Mesenchymal stem cell (in vitro differentiated cells and primary cell): ENCODE data around the gene SELE.

ENCODE experiments used
- DNase-seq: peaks from one replicate; pipeline ENCODE4 v3.0.0-alpha.2; 2013
- H2AFZ ChIP-seq: one replicate; pipeline ENCODE4 v1.6.1; 2013; ENCODE audit warnings: low read depth, mild to moderate bottlenecking, control low read depth, inconsistent platforms, low read length, moderate library complexity
- H2AK5ac ChIP-seq: 2 replicates; pipeline ENCODE4 v1.6.1; 2013; ENCODE audit warnings: low read length, moderate library complexity, mild to moderate bottlenecking, inconsistent platforms; ENCODE audit not compliant: severe bottlenecking
- H2BK120ac ChIP-seq: one replicate; pipeline ENCODE4 v1.6.1; 2013; ENCODE audit warnings: low read depth, mild to moderate bottlenecking, inconsistent platforms, low read length, moderate library complexity
- H2BK12ac ChIP-seq, 2 experiments: one replicate each; pipeline ENCODE4 v1.6.1; 2013; ENCODE audit warnings: inconsistent platforms in 2 of 2, low read length in 2 of 2, mild to moderate bottlenecking in 2 of 2, moderate library complexity in 2 of 2, control low read depth in 1 of 2
- H2BK15ac ChIP-seq: one replicate; pipeline ENCODE4 v1.6.1; 2013; ENCODE audit warnings: mild to moderate bottlenecking, low read depth, inconsistent platforms; ENCODE audit not compliant: poor library complexity, severe bottlenecking
- H2BK5ac ChIP-seq: 2 replicates; pipeline ENCODE4 v1.6.1; 2013; ENCODE audit warnings: low read depth, mild to moderate bottlenecking, low read length, control low read depth, inconsistent platforms; ENCODE audit not compliant: poor library complexity, severe bottlenecking
- H3K14ac ChIP-seq, 2 experiments: one replicate each; pipeline ENCODE4 v1.6.1; 2013; ENCODE audit warnings: inconsistent platforms in 2 of 2, low read length in 2 of 2, control low read depth in 1 of 2, mild to moderate bottlenecking in 1 of 2, moderate library complexity in 1 of 2
- H3K18ac ChIP-seq, 2 experiments: one replicate each; pipeline ENCODE4 v1.6.1; 2013; ENCODE audit warnings: inconsistent platforms in 2 of 2, low read length in 2 of 2, control low read depth in 1 of 2, low read depth in 1 of 2, mild to moderate bottlenecking in 1 of 2
- H3K23ac ChIP-seq, 2 experiments: one replicate each; pipeline ENCODE4 v1.6.1; 2013; ENCODE audit warnings: inconsistent platforms in 2 of 2, low read length in 2 of 2, mild to moderate bottlenecking in 2 of 2, moderate library complexity in 2 of 2, control low read depth in 1 of 2
- H3K27ac ChIP-seq: 2 replicates; pipeline ENCODE4 v1.5.1; 2013; ENCODE audit warnings: mild to moderate bottlenecking, moderate library complexity, low read length, control low read depth, inconsistent platforms; ENCODE audit not compliant: poor library complexity, severe bottlenecking
- H3K27me3 ChIP-seq, 2 experiments: 2 replicates each; pipeline versions ENCODE4 v1.6.1 to v1.7.0; 2013; ENCODE audit warnings: low read length in 2 of 2, mild to moderate bottlenecking in 2 of 2, moderate library complexity in 2 of 2, control low read depth in 1 of 2, inconsistent platforms in 1 of 2; ENCODE audit not compliant: control insufficient read depth in 1 of 2, insufficient read depth in 1 of 2
- H3K36me3 ChIP-seq, 2 experiments: 2 replicates each; pipeline versions ENCODE4 v1.6.1 to v1.7.0; 2013; ENCODE audit warnings: low read length in 2 of 2, control low read depth in 1 of 2, inconsistent platforms in 1 of 2, low read depth in 1 of 2, mild to moderate bottlenecking in 1 of 2; ENCODE audit not compliant: insufficient read depth in 2 of 2, control insufficient read depth in 1 of 2
- H3K4ac ChIP-seq, 2 experiments: one replicate each; pipeline ENCODE4 v1.6.1; 2013; ENCODE audit warnings: inconsistent platforms in 2 of 2, low read length in 2 of 2, mild to moderate bottlenecking in 2 of 2, moderate library complexity in 2 of 2, control low read depth in 1 of 2, low read depth in 1 of 2
- H3K4me1 ChIP-seq: 2 replicates; pipeline ENCODE4 v1.6.1; 2013; ENCODE audit warnings: low read depth, low read length, control low read depth; ENCODE audit not compliant: control insufficient read depth, insufficient read depth
- H3K4me2 ChIP-seq: 2 replicates; pipeline ENCODE4 v1.6.1; 2013; ENCODE audit warnings: low read length, mild to moderate bottlenecking, inconsistent platforms; ENCODE audit not compliant: poor library complexity, severe bottlenecking
- H3K4me3 ChIP-seq, 2 experiments: 2 replicates each; pipeline versions ENCODE4 v1.5.1 to v1.7.0; 2013; ENCODE audit warnings: low read length in 2 of 2, mild to moderate bottlenecking in 2 of 2, control low read depth in 1 of 2, low read depth in 1 of 2; ENCODE audit not compliant: insufficient read depth in 1 of 2
- H3K79me1 ChIP-seq: replicated peaks from 2 replicates; pipeline ENCODE4 v1.6.1; 2013; ENCODE audit warnings: mild to moderate bottlenecking, control low read depth, low read length, inconsistent platforms; ENCODE audit not compliant: poor library complexity, severe bottlenecking
- H3K9ac ChIP-seq: 2 replicates; pipeline ENCODE4 v1.7.0; 2013; ENCODE audit warnings: mild to moderate bottlenecking, low read length, moderate library complexity
- H3K9me3 ChIP-seq: 2 replicates; pipeline ENCODE4 v1.7.0; 2013; ENCODE audit warnings: mild to moderate bottlenecking, low read length; ENCODE audit not compliant: control insufficient read depth
- H4K8ac ChIP-seq: one replicate; pipeline ENCODE4 v1.6.1; 2013; ENCODE audit warnings: inconsistent platforms, mild to moderate bottlenecking, low read length, moderate library complexity
- H4K91ac ChIP-seq: one replicate; pipeline ENCODE4 v1.6.1; 2013; ENCODE audit warnings: mild to moderate bottlenecking, low read length, inconsistent platforms
- WGBS: methylation state at CpG from one replicate; pipeline ENCODE4 v1.1.7; 2013; ENCODE audit warnings: mixed read lengths; 5-methylcytosine and 5-hydroxymethylcytosine counted together

The SELE gene

DNA sequence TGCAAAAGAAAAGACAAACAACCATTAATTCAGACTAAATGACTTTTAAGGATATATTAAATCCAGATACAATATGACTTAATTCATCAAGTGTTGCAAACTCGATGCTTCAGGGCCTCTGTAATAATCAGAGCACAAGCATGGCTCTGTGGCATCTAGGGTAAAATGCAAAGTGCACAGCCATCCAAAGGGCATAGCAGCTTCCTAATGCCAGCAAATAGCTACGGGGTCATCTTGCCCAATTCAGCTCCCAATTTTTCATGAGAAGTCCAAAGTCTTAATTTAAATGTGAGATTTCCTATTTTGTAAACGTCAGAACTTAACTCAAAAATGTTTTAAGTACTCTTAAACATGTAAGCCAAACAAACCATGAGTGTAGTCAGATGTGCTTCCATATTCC, 7.9 kb downstream of the SELE start:
- Histone ChIP-seq H4K91ac (no peak overlapping the region), H3K27ac (no peak overlapping the region), H2BK5ac (no peak overlapping the region), H3K9ac (no peak overlapping the region), H3K4me3 (no peak overlapping the region), H3K18ac (no peak overlapping the region), H2BK120ac (no peak overlapping the region), H3K14ac (no peak overlapping the region), H3K4me2 (no peak overlapping the region), H2BK15ac (no peak overlapping the region), H3K9me3 (no peaks in the 10 kb centered on the region), H3K4ac (no peak overlapping the region), H3K79me1 (no peaks in the 10 kb centered on the region), H2BK12ac (no peak overlapping the region), H2AFZ (no peak overlapping the region), H3K4me1 (no peaks in the 10 kb centered on the region), H3K36me3 (no peaks in the 10 kb centered on the region), H4K8ac (no peak overlapping the region), H3K23ac (no peak overlapping the region), H2AK5ac (no peak overlapping the region), H3K27me3 (peaks cover 0 to 34% of the 10 kb centered on the region in 2 experiments)
- WGBS = 61% methylated on average over 3 of the region's 3 CpGs
- no peak for DNase-seq

GRCh38 chr1:169724168-169724567, 9.7 kb downstream of the SELE start:
- H4K91ac ChIP-seq = no peak overlapping the region
- H2BK120ac ChIP-seq = no peak overlapping the region
- no peak overlapping the region for H3K4ac ChIP-seq
- H3K79me1 ChIP-seq = no peaks in the 10 kb centered on the region
- no peak overlapping the region for H2BK5ac ChIP-seq
- no peak overlapping the region for H2BK15ac ChIP-seq
- H3K4me3 ChIP-seq = no peak overlapping the region
- no peak overlapping the region for H4K8ac ChIP-seq
- DNase-seq = no peak
- no peaks in the 10 kb centered on the region for H3K4me1 ChIP-seq
- no peak overlapping the region for H3K27ac ChIP-seq
- H3K36me3 ChIP-seq = no peaks in the 10 kb centered on the region
- no peaks in the 10 kb centered on the region for H3K9me3 ChIP-seq
- no peak overlapping the region for H2AK5ac ChIP-seq
- no peak overlapping the region for H3K18ac ChIP-seq
- H3K9ac ChIP-seq = no peak overlapping the region
- no peak overlapping the region for H3K4me2 ChIP-seq
- WGBS = 72% methylated on average over 3 of the region's 4 CpGs
- peaks cover 0 to 18% of the 10 kb centered on the region in 2 experiments for H3K27me3 ChIP-seq
- no peak overlapping the region for H3K23ac ChIP-seq
- no peak overlapping the region for H2BK12ac ChIP-seq
- no peak overlapping the region for H2AFZ ChIP-seq
- H3K14ac ChIP-seq = no peak overlapping the region

DNA sequence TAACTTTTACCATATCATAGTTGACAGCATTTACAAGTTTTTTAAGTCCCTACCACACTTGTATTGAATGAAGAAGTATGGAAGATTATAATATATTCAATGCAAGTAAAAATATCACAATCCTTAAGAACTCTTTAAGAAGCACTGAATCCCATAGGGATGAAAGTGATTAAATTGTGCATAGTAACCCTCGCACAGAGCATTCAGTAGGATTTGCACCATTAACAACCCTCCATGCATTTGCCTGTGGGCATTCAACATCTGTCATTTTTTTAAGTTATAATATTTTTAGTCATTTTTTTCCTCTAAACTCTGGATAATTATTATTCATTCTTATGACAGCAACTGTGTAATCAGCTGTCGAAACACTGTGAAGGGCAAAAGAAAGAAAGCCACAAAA, 10.1 kb downstream of the SELE start:
- H2BK120ac ChIP-seq = no peak overlapping the region
- no peak overlapping the region for H3K4ac ChIP-seq
- no peak overlapping the region for H2BK5ac ChIP-seq
- no peak for DNase-seq
- no peak overlapping the region for H3K4me3 ChIP-seq
- no peak overlapping the region for H3K18ac ChIP-seq
- 100% methylated on average over 1 of the region's 2 CpGs for WGBS
- H3K9ac ChIP-seq = no peak overlapping the region
- H3K27ac ChIP-seq = no peak overlapping the region
- H3K4me1 ChIP-seq = no peaks in the 10 kb centered on the region
- H3K14ac ChIP-seq = no peak overlapping the region
- no peak overlapping the region for H2AK5ac ChIP-seq
- no peaks in the 10 kb centered on the region for H3K9me3 ChIP-seq
- H2AFZ ChIP-seq = no peak overlapping the region
- no peaks in the 10 kb centered on the region for H3K36me3 ChIP-seq
- no peak overlapping the region for H2BK15ac ChIP-seq
- H3K23ac ChIP-seq = no peak overlapping the region
- peaks cover 0 to 14% of the 10 kb centered on the region in 2 experiments for H3K27me3 ChIP-seq
- no peak overlapping the region for H3K4me2 ChIP-seq
- H2BK12ac ChIP-seq = no peak overlapping the region
- no peaks in the 10 kb centered on the region for H3K79me1 ChIP-seq
- no peak overlapping the region for H4K8ac ChIP-seq
- no peak overlapping the region for H4K91ac ChIP-seq

DNA sequence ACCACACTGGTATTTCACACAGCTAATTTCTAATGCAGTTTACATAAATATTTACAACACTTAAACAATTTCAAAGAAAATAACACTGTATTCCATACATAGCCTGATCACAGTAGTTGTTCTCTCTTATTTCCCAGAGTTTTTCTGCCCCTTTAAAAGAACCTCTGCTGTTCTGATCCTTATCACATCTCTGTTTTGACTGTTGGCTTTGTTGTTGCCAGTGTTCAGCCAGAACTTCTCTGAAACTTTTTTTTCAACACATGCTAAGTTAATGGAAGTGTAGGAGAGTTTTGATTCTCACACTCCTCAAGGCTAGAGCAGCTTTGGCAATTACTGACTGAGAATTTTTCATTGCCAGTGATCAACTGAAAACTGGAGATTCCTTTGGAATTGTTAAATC, 11.1 kb downstream of the SELE start:
- H3K4me1 ChIP-seq = no peaks in the 10 kb centered on the region
- no peak overlapping the region for H2BK15ac ChIP-seq
- no peak overlapping the region for H2BK5ac ChIP-seq
- no peak overlapping the region for H3K14ac ChIP-seq
- H2BK12ac ChIP-seq = no peak overlapping the region
- no peak overlapping the region for H2AFZ ChIP-seq
- H3K23ac ChIP-seq = no peak overlapping the region
- no peaks in the 10 kb centered on the region for H3K36me3 ChIP-seq
- peaks cover 0 to 8% of the 10 kb centered on the region in 2 experiments for H3K27me3 ChIP-seq
- no peak overlapping the region for H2AK5ac ChIP-seq
- no peak overlapping the region for H2BK120ac ChIP-seq
- no peak overlapping the region for H3K27ac ChIP-seq
- no peak overlapping the region for H3K4me3 ChIP-seq
- H3K9me3 ChIP-seq = peaks cover 4% of the 10 kb centered on the region
- no peaks in the 10 kb centered on the region for H3K79me1 ChIP-seq
- no peak overlapping the region for H3K4me2 ChIP-seq
- no peak for DNase-seq
- H4K91ac ChIP-seq = no peak overlapping the region
- H3K18ac ChIP-seq = no peak overlapping the region
- H4K8ac ChIP-seq = no peak overlapping the region
- H3K9ac ChIP-seq = no peak overlapping the region
- no peak overlapping the region for H3K4ac ChIP-seq
